Progenitor cell of endocrine pancreas (in vitro differentiated cells): Measurements from ENCODE around the gene SLC36A2. TPM values are rescaled to one million over a fixed set of nuclear protein-coding genes. Genes with fewer than 3 reads are reported as not detected.

Source experiments
- DNase-seq: peaks from one replicate; pipeline ENCODE4 v3.0.0; 2021; ENCODE audit warnings: low spot score; ENCODE audit not compliant: unreplicated experiment
- H3K27ac Mint-ChIP-seq: 2 replicates; pipeline ENCODE4 v1.8.0; 2021; ENCODE audit warnings: mild to moderate bottlenecking, moderate library complexity, mixed read lengths
- H3K27me3 Mint-ChIP-seq: 2 replicates; pipeline ENCODE4 v1.8.0; 2021; ENCODE audit warnings: mixed read lengths
- H3K36me3 Mint-ChIP-seq: 2 replicates; pipeline ENCODE4 v1.8.0; 2022; ENCODE audit warnings: mixed read lengths; ENCODE audit not compliant: insufficient read depth
- H3K4me1 Mint-ChIP-seq: 2 replicates; pipeline ENCODE4 v1.8.0; 2021; ENCODE audit warnings: low read depth, mixed read lengths
- H3K4me3 Mint-ChIP-seq: 2 replicates; pipeline ENCODE4 v1.8.0; 2021; ENCODE audit warnings: low read depth, mild to moderate bottlenecking, moderate library complexity, mixed read lengths
- H3K9me3 Mint-ChIP-seq: 2 replicates; pipeline ENCODE4 v1.8.0; 2021; ENCODE audit warnings: low read depth, mixed read lengths
- CTCF ChIP-seq: fragments of 200-600 bp; sonication (generic); IDR thresholded peaks from one replicate; pipeline ENCODE4 v1.5.0; 2021; ENCODE audit warnings: antibody characterized with exemption, mild to moderate bottlenecking; ENCODE audit not compliant: unreplicated experiment
- total RNA-seq: library from RNA; stranded (reverse); gene quantifications from 2 replicates; pipeline ENCODE4 v1.2.1, GENCODE V29; 2021

The SLC36A2 gene
- total RNA-seq, 1 donor from 2014 or later: not detected

- Mint-ChIP-seq H3K4me1 (peaks cover 4% of the 10 kb centered on the region), H3K27me3 (peaks cover 48% of the 10 kb centered on the region), H3K9me3 (no peaks in the 10 kb centered on the region), H3K4me3 (no peak overlapping the region), H3K27ac (no peak overlapping the region), H3K36me3 (no peaks in the 10 kb centered on the region)
- TF ChIP-seq CTCF: no peak
- DNase-seq: no peak
These were observed 1.4 kb downstream of the SLC36A2 start for GRCh38 chr5:151345808-151346478.

GRCh38 chr5:151345187-151345807, 2.1 kb downstream of the SLC36A2 start:
- no peak for DNase-seq
- H3K9me3 Mint-ChIP-seq: no peaks in the 10 kb centered on the region
- no peak overlapping the region for H3K27ac Mint-ChIP-seq
- H3K27me3 Mint-ChIP-seq: peaks cover 51% of the 10 kb centered on the region
- no peak for TF ChIP-seq CTCF
- H3K4me3 Mint-ChIP-seq: no peak overlapping the region
- peaks cover 4% of the 10 kb centered on the region for H3K4me1 Mint-ChIP-seq
- H3K36me3 Mint-ChIP-seq: no peaks in the 10 kb centered on the region

- H3K4me1 Mint-ChIP-seq: peaks cover 4% of the 10 kb centered on the region
- no peak overlapping the region for H3K4me3 Mint-ChIP-seq
- no peaks in the 10 kb centered on the region for H3K9me3 Mint-ChIP-seq
- H3K27me3 Mint-ChIP-seq: peaks cover 52% of the 10 kb centered on the region
- TF ChIP-seq CTCF: no peak
- no peak overlapping the region for H3K27ac Mint-ChIP-seq
- DNase-seq: no peak
- H3K36me3 Mint-ChIP-seq: no peaks in the 10 kb centered on the region
These were observed 3.3 kb downstream of the SLC36A2 start for GRCh38 chr5:151344088-151344487.

GRCh38 chr5:151340004-151340403, 7.4 kb downstream of the SLC36A2 start:
- Mint-ChIP-seq H3K4me3 (no peak overlapping the region), H3K27ac (no peak overlapping the region), H3K36me3 (no peaks in the 10 kb centered on the region), H3K4me1 (peaks cover 4% of the 10 kb centered on the region), H3K27me3 (peaks cover 28% of the 10 kb centered on the region), H3K9me3 (no peaks in the 10 kb centered on the region)
- TF ChIP-seq CTCF: no peak
- DNase-seq: no peak

GRCh38 chr5:151338734-151339133, 8.6 kb downstream of the SLC36A2 start:
- no peak overlapping the region for H3K27ac Mint-ChIP-seq
- no peaks in the 10 kb centered on the region for H3K4me1 Mint-ChIP-seq
- no peak for TF ChIP-seq CTCF
- H3K36me3 Mint-ChIP-seq: no peaks in the 10 kb centered on the region
- H3K4me3 Mint-ChIP-seq: no peak overlapping the region
- DNase-seq: no peak
- H3K9me3 Mint-ChIP-seq: no peaks in the 10 kb centered on the region
- H3K27me3 Mint-ChIP-seq: peaks cover 23% of the 10 kb centered on the region
